ENCODE measurements around the gene NCAM1. TPM values are rescaled to one million over a fixed set of nuclear protein-coding genes. Genes with fewer than 3 reads are reported as not detected.

Gene NCAM1
- total and polyA plus RNA-seq, 9 of the 15 experiments (the other 6 are each of a cell fraction or from before 2014, with no cell fraction given): 0.09 to 0.23 TPM; not detected in 7

DNA sequence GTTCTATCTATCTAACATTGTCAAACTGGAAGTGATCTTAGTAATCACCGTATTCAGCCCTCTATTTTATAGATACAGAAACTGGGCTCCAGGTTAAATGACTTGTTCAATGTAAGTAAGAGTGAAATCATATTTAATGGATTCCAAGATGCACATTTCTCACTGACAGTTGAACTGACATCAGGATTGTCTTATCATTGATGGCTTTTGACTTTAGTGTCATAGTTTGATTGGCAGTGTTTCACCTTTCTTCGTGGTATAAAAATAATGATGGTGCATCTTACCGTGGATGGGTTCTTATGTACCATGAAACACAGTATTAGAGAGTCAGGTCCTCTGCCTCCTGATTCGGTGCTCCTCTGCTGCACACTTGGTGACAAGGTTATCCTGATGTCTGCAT is 123.1 kb downstream of the NCAM1 start (continued):
- TF ChIP-seq, protein P1, sequence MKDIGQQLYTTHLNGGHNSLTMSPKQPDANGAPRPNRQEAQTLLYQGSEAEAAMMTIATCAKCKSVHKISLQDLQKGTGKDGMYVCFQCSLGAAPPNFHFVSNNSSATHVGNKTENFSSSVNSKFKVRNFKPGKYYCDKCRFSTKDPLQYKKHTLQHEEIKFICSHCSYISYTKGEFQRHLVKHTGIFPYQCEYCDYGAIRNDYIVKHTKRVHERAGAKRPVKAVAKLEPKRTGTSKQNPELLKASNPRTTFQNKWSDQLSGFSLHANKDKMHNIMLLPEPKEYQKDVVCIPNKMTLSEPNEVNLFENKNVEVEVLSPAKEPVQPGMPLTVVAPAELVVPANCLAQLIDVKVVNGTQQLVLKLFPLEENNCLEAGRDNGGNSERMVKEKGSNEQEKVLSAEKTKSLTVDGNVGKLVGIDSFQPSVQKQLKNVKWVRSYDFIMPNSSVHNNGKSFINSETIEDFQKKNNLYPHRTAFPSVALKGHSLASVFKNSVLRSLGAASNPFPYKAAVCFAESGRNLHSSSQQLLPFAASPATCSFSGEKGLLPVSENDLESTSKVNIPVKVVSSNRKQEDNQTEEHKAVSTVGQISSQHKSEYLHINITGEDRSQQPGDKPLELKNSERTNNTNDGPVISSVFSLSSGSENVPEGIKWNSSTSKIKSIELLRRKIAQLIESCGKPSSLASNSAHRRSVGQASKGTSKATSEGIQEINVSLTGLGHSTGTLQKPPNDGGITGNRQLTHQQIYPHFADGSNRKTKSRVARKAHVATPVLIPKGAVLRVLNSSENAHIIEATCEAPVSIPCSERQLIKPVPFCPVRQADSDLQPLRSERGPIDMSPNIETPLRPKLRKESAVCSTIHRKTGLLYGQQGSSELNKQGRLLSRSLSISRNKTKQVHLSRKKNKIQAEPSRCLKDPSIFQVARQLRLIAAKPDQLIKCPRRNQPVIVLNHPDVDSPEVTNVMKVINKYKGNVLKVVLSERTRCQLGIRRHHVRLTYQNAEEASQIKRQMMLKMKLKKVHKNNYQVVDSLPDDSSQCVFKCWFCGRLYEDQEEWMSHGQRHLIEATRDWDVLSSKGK (CRISPR knock-in tag; IDR thresholded peaks at IDR 0.05): no peak
- no peak for TF ChIP-seq CEBPB (tag; IDR thresholded peaks at IDR 0.05)
- TF ChIP-seq, protein P2, sequence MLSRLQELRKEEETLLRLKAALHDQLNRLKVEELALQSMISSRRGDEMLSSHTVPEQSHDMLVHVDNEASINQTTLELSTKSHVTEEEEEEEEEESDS (CRISPR knock-in tag; IDR thresholded peaks at IDR 0.05): no peak
- TF ChIP-seq ESRRA (IDR thresholded peaks at IDR 0.05; ENCODE audit: borderline replicate concordance, low read depth): no peak
- TF ChIP-seq, protein P3, sequence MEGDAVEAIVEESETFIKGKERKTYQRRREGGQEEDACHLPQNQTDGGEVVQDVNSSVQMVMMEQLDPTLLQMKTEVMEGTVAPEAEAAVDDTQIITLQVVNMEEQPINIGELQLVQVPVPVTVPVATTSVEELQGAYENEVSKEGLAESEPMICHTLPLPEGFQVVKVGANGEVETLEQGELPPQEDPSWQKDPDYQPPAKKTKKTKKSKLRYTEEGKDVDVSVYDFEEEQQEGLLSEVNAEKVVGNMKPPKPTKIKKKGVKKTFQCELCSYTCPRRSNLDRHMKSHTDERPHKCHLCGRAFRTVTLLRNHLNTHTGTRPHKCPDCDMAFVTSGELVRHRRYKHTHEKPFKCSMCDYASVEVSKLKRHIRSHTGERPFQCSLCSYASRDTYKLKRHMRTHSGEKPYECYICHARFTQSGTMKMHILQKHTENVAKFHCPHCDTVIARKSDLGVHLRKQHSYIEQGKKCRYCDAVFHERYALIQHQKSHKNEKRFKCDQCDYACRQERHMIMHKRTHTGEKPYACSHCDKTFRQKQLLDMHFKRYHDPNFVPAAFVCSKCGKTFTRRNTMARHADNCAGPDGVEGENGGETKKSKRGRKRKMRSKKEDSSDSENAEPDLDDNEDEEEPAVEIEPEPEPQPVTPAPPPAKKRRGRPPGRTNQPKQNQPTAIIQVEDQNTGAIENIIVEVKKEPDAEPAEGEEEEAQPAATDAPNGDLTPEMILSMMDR (IDR thresholded peaks at IDR 0.05 in 2 of 3, conservative IDR thresholded peaks at IDR 0.05 in 1 of 3; ENCODE audit: insufficient read depth in 2 of 3, low read depth in 1 of 3, low read length in 3 of 3): no peak
- TF ChIP-seq XRCC5 (IDR thresholded peaks at IDR 0.05; ENCODE audit: low read depth, low read length): no peak

Data from K562 (cell line).